B cell (primary cell): Measurements from ENCODE around the gene KHDC4.
"Not testable (repeated sequence)": the region's sequence is repeated elsewhere in the genome, so short reads cannot be mapped to it uniquely, and the experiment has no call there.

ENCODE experiments used
- CTCF ChIP-seq: fragments of 200-600 bp; IDR thresholded peaks from one replicate; pipeline ENCODE4 v1.8.0; 2022; ENCODE audit warnings: antibody characterized with exemption, mild to moderate bottlenecking
- EZH2 ChIP-seq: IDR thresholded peaks from 2 replicates; pipeline ENCODE4 v1.6.1; 2012; ENCODE audit warnings: borderline replicate concordance, low read depth, mild to moderate bottlenecking, moderate library complexity, low read length; ENCODE audit not compliant: insufficient read depth, poor library complexity, severe bottlenecking

- TF ChIP-seq CTCF, EZH2: not testable (repeated sequence)
These were observed 38.6 kb downstream of the KHDC4 start for GRCh38 chr1:155895617-155896016.
